ENCODE results near the gene SPATA31E1.
"Not testable (repeated sequence)": the region's sequence is repeated elsewhere in the genome, so short reads cannot be mapped to it uniquely, and the experiment has no call there.

The SPATA31E1 gene

GRCh38 chr9:87934444-87934843, 51.8 kb downstream of the SPATA31E1 start:
- not testable (repeated sequence) for DNase-seq (ENCODE audit: low read depth)

GRCh38 chr9:87937352-87937751, 54.7 kb downstream of the SPATA31E1 start:
- DNase-seq (ENCODE audit: low read depth) = not testable (repeated sequence)

- DNase-seq (ENCODE audit: low read depth) = not testable (repeated sequence)
Measured at GRCh38 chr9:87937918-87938317, 55.2 kb downstream of the SPATA31E1 start.

- DNase-seq (ENCODE audit: low read depth) = not testable (repeated sequence)
Measured at GRCh38 chr9:87938336-87938735, 55.7 kb downstream of the SPATA31E1 start.

Data from activated T-cell treated with anti-CD3 and anti-CD28 coated beads for 1 hour (primary cell).